Metanephros (tissue), 2 donors: ENCODE data around the gene SFXN4. TPM values are rescaled to one million over a fixed set of nuclear protein-coding genes. Genes with fewer than 3 reads are reported as not detected.

ENCODE experiments used
- small RNA-seq: library from RNA; depleted of rRNA; stranded (forward); fragments of <200 nt; gene quantifications from one replicate; pipeline ENCODE3, GENCODE V24; 2014; ENCODE audit warnings: low replicate concordance
- total RNA-seq: library from RNA; depleted of rRNA; stranded (reverse); fragments of >200 nt; gene quantifications from one replicate; pipeline ENCODE4 v1.2.3, GENCODE V29; 2014

SFXN4 gene
- total RNA-seq: 18.0 TPM

GRCh38 chr10:119165171-119166117 is at the start of gene SFXN4:
TSS of gene SFXN4 (minus strand) at chr10:119165714. CDS start at chr10:119165647, 67 bp downstream.

GRCh38 chr10:119207366-119207666 is 41.8 kb upstream of the SFXN4 start, which contains the start of gene GRK5:
TSS of gene GRK5 (plus strand) at chr10:119207571. CDS start at chr10:119207918, 347 bp downstream.

GRCh38 chr10:119178372-119179119 is 13.0 kb upstream of the SFXN4 start, which contains the start of gene PRDX3:
TSS of gene PRDX3 (minus strand) at chr10:119178812. CDS start at chr10:119178790, 22 bp downstream.

DNA sequence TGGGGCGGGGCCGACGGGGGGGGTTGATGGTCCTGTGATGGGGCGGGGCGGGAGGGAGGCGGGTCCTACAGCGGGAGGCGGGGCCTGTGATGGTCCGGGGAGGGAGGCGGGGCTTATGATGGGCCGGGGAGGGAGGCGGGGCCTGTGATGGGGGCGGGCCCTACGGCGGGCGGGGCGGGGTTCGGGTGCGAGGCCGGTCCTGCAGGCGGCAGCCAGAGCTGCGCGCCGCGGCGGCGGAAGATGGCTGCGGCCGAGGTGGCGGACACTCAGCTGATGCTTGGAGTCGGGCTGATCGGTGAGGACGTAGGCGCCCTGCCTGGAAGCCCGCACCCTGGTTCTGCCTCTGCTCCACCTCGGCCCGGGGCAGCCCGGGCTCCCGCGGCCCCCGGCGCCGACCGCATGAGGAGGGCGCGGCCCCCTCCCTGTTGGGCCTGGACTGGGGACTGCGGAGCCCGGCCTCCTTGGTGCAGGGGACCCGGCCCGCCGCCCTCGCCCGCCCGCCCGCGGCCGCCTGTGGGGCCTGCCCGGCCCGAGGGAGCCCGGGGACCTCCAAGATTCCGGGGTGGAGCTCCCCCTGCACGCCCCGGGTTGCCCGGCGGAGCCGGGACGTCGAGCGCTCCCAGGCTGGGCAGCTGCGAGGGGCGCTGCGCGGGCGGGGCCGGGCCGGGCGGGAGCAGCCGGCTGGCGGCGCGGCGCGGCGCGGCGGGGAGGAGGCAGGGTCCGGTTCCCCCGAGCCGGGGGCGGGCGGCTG is 61.4 kb downstream of the SFXN4 start, which contains the start of gene DENND10:
DENND10 (plus strand) TSS at position 211 of the 751 bp plus-strand sequence; CDS start at position 241, 30 bp downstream.

Small RNAs within 50 kb of the gene (small RNA-seq; reads per million reads assigned to genes)
- gene AL355598.1: not detected
- not detected for gene RN7SL749P

Other genes with a start within 250 kb of the SFXN4 start
- gene NANOS1, start 136.0 kb downstream of the SFXN4 start, total RNA-seq: 1.9 TPM
- gene EIF3A, start 84.9 kb downstream of the SFXN4 start, total RNA-seq: 86.9 TPM
- gene DENND10, start 61.6 kb downstream of the SFXN4 start, total RNA-seq: 37.8 TPM
- gene PRDX3, start 13.1 kb upstream of the SFXN4 start, total RNA-seq: 180 TPM
- gene GRK5, start 41.9 kb upstream of the SFXN4 start, total RNA-seq: 12.4 TPM